Upper lobe of left lung (tissue), 4 donors: ENCODE data around the gene E2F1.

Experiments
- POLR2A ChIP-seq, 4 donors: fragments of 450-650 bp; IDR thresholded peaks; one replicate each; pipeline ENCODE4 v1.5.1; 2016 to 2017; ENCODE audit warnings: antibody characterized with exemption in 4 of 4, mild to moderate bottlenecking in 2 of 4
- TF ChIP-seq, protein P1 (sequence below), 6 experiments: fragments of 450-650 bp in 4 of 6; fragments of 200-600 bp in 2 of 6; sonication (generic) in 2 of 6; IDR thresholded peaks; one replicate each; pipeline ENCODE4 v1.5.1; 2016 to 2019; ENCODE audit warnings: antibody characterized with exemption in 6 of 6

DNA sequence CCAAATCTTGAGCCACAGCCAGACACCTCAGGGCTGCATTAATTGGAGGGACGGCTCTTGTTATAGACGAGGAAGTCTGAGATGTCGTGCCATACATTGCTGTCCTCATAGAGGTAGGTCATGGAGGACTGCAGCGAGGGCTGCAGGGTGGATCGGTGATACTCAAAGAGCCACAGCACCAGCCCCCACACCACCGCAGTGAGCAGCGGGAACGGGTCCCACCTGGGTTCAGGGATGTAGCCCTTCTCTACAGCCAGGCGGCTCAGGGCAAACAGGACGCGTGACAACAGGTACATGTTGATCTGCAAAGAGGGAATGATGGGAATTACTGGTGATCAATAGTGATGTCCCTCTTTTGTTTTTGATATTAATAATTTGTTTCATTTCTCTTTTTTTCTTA, 21.5 kb upstream of the E2F1 start:
- TF ChIP-seq, protein P1, sequence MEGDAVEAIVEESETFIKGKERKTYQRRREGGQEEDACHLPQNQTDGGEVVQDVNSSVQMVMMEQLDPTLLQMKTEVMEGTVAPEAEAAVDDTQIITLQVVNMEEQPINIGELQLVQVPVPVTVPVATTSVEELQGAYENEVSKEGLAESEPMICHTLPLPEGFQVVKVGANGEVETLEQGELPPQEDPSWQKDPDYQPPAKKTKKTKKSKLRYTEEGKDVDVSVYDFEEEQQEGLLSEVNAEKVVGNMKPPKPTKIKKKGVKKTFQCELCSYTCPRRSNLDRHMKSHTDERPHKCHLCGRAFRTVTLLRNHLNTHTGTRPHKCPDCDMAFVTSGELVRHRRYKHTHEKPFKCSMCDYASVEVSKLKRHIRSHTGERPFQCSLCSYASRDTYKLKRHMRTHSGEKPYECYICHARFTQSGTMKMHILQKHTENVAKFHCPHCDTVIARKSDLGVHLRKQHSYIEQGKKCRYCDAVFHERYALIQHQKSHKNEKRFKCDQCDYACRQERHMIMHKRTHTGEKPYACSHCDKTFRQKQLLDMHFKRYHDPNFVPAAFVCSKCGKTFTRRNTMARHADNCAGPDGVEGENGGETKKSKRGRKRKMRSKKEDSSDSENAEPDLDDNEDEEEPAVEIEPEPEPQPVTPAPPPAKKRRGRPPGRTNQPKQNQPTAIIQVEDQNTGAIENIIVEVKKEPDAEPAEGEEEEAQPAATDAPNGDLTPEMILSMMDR (IDR thresholded peaks at IDR 0.05): no peak
- TF ChIP-seq POLR2A (IDR thresholded peaks at IDR 0.05): no peak
